ENCODE data around the gene DNAH17. TPM values are rescaled to one million over a fixed set of nuclear protein-coding genes. Genes with fewer than 3 reads are reported as not detected.

Gene DNAH17
- total and polyA plus RNA-seq, 2 of the 13 experiments (the other 11 are each of a cell fraction or from before 2014, with no cell fraction given): 0.86 to 1.6 TPM

DNA sequence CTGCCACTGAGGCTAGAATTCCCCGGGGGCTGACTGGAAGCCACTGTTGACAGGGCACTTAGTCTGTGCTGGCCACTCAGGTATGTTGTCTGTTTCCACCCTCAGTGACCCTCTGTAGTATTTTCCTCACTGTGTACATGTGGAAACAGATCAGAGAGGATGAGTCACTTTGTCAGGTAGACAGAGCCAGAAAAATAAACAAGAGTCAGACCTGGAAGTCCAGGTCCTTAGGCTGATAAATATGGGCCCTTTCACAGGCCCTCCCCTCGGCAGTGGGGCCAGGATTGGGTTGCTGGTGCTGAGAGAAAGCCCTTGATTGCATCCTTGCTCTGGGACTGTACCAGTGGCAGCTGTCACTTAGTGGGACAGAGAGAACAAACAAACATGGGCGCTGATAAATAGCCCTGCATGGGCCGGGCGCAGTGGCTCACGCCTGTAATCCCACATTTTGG lies 177.5 kb downstream of the DNAH17 start (continued):
- TF ChIP-seq, protein P1, sequence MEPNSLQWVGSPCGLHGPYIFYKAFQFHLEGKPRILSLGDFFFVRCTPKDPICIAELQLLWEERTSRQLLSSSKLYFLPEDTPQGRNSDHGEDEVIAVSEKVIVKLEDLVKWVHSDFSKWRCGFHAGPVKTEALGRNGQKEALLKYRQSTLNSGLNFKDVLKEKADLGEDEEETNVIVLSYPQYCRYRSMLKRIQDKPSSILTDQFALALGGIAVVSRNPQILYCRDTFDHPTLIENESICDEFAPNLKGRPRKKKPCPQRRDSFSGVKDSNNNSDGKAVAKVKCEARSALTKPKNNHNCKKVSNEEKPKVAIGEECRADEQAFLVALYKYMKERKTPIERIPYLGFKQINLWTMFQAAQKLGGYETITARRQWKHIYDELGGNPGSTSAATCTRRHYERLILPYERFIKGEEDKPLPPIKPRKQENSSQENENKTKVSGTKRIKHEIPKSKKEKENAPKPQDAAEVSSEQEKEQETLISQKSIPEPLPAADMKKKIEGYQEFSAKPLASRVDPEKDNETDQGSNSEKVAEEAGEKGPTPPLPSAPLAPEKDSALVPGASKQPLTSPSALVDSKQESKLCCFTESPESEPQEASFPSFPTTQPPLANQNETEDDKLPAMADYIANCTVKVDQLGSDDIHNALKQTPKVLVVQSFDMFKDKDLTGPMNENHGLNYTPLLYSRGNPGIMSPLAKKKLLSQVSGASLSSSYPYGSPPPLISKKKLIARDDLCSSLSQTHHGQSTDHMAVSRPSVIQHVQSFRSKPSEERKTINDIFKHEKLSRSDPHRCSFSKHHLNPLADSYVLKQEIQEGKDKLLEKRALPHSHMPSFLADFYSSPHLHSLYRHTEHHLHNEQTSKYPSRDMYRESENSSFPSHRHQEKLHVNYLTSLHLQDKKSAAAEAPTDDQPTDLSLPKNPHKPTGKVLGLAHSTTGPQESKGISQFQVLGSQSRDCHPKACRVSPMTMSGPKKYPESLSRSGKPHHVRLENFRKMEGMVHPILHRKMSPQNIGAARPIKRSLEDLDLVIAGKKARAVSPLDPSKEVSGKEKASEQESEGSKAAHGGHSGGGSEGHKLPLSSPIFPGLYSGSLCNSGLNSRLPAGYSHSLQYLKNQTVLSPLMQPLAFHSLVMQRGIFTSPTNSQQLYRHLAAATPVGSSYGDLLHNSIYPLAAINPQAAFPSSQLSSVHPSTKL (CRISPR knock-in tag; IDR thresholded peaks at IDR 0.05): peak; percentile 87
- TF ChIP-seq ZNF775 (CRISPR knock-in tag; IDR thresholded peaks at IDR 0.05; ENCODE audit: borderline replicate concordance) (no peak), ASH2L (IDR thresholded peaks at IDR 0.05; ENCODE audit: insufficient read length, low read depth, low read length) (peak; percentile 48), HMGA1 (CRISPR knock-in tag; conservative IDR thresholded peaks at IDR 0.05) (no peak), SETDB1 (CRISPR knock-in tag; IDR thresholded peaks at IDR 0.05; ENCODE audit: borderline replicate concordance) (no peak), ATRX (CRISPR knock-in tag; IDR thresholded peaks at IDR 0.05; ENCODE audit: borderline replicate concordance) (no peak), ELF3 (CRISPR knock-in tag; IDR thresholded peaks at IDR 0.05) (peak; percentile 93), SOX5 (CRISPR knock-in tag; IDR thresholded peaks at IDR 0.05; ENCODE audit: borderline replicate concordance) (peak; percentile 78; the same call in 1 of the 2 replicates), XRCC5 (optimal IDR thresholded peaks at IDR 0.05; ENCODE audit: low read length) (no peak), ZNF746 (CRISPR knock-in tag; IDR thresholded peaks at IDR 0.05) (no peak), EED (CRISPR knock-in tag; IDR thresholded peaks at IDR 0.05) (no peak), ZNF572 (CRISPR knock-in tag; IDR thresholded peaks at IDR 0.05) (no peak), TEF (CRISPR knock-in tag; IDR thresholded peaks at IDR 0.05) (no peak), ZMYM3 (CRISPR knock-in tag; IDR thresholded peaks at IDR 0.05) (peak; percentile 31; the same call in 1 of the 2 replicates), ZNF614 (CRISPR knock-in tag; IDR thresholded peaks at IDR 0.05; ENCODE audit: borderline replicate concordance) (no peak; the same call in 1 of the 2 replicates), CENPBD1 (CRISPR knock-in tag; IDR thresholded peaks at IDR 0.05; ENCODE audit: borderline replicate concordance, low read depth) (no peak), MATR3 (CRISPR knock-in tag; IDR thresholded peaks at IDR 0.05) (no peak), KDM6A (CRISPR knock-in tag; IDR thresholded peaks at IDR 0.05; ENCODE audit: low read depth) (peak; percentile 48; the same call in 1 of the 2 replicates), HES4 (CRISPR knock-in tag; IDR thresholded peaks at IDR 0.05; ENCODE audit: borderline replicate concordance) (no peak), MBNL3 (CRISPR knock-in tag; conservative IDR thresholded peaks at IDR 0.05) (no peak), ISL2 (CRISPR knock-in tag; IDR thresholded peaks at IDR 0.05) (peak; percentile 67), ZNF570 (CRISPR knock-in tag; IDR thresholded peaks at IDR 0.05; ENCODE audit: borderline replicate concordance) (no peak)
- TF ChIP-seq, protein P2, sequence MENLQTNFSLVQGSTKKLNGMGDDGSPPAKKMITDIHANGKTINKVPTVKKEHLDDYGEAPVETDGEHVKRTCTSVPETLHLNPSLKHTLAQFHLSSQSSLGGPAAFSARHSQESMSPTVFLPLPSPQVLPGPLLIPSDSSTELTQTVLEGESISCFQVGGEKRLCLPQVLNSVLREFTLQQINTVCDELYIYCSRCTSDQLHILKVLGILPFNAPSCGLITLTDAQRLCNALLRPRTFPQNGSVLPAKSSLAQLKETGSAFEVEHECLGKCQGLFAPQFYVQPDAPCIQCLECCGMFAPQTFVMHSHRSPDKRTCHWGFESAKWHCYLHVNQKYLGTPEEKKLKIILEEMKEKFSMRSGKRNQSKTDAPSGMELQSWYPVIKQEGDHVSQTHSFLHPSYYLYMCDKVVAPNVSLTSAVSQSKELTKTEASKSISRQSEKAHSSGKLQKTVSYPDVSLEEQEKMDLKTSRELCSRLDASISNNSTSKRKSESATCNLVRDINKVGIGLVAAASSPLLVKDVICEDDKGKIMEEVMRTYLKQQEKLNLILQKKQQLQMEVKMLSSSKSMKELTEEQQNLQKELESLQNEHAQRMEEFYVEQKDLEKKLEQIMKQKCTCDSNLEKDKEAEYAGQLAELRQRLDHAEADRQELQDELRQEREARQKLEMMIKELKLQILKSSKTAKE (CRISPR knock-in tag; IDR thresholded peaks at IDR 0.05; ENCODE audit: borderline replicate concordance): peak; percentile 85
- TF ChIP-seq, protein P3, sequence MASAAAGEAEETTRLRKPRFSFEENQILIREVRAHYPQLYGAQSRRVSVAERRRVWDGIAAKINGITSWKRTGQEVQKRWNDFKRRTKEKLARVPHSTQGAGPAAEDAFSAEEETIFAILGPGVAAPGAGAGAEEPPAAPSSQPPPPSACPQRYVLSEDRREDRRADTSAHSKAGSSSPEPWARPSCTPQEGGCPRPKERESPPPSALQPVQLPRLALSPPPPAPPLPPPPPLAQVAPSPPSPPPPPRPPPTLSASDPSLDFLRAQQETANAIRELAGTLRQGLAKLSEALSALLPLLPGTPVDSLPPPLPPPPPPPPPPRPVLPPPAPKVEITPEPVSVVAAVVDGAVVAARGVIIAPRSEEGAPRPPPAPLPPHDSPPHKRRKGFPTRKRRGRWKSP (CRISPR knock-in tag; IDR thresholded peaks at IDR 0.05): no peak

Measured in HepG2 (cell line).